Measurements from ENCODE around the gene CDKL1. TPM values are rescaled to one million over a fixed set of nuclear protein-coding genes. Genes with fewer than 3 reads are reported as not detected.

CDKL1 gene
- total RNA-seq, 2 donors from 2014 or later = 2.4 to 4.6 TPM

GRCh38 chr14:50397390-50398188 lies 908 bp upstream of the CDKL1 start:
- TF ChIP-seq CTCF (IDR thresholded peaks at IDR 0.05) = no peak
- DNase-seq (ENCODE audit: low spot score) = no peak
- Histone ChIP-seq H3K27me3 (no peaks in the 10 kb centered on the region), H3K4me3 (peak overlapping the region; percentile 63 to 66), H3K27ac (peak overlapping the region; percentile 58 to 68), H3K4me1 (peaks cover 0 to 10% of the 10 kb centered on the region in 2 donors), H3K9me3 (no peaks in the 10 kb centered on the region), H3K36me3 (no peaks in the 10 kb centered on the region)

GRCh38 chr14:50395448-50395847 lies 1.2 kb downstream of the CDKL1 start:
- no peak overlapping the region for H3K27ac ChIP-seq
- H3K36me3 ChIP-seq = no peaks in the 10 kb centered on the region
- no peak for DNase-seq (ENCODE audit: low spot score)
- H3K9me3 ChIP-seq = no peaks in the 10 kb centered on the region
- H3K4me1 ChIP-seq = peaks cover 0 to 10% of the 10 kb centered on the region in 2 donors
- no peak for TF ChIP-seq CTCF (IDR thresholded peaks at IDR 0.05)
- H3K27me3 ChIP-seq = no peaks in the 10 kb centered on the region
- H3K4me3 ChIP-seq = peak overlapping the region; percentile 63 to 66

- DNase-seq (ENCODE audit: low spot score) = no peak
- Histone ChIP-seq H3K4me1 (peaks cover 0 to 10% of the 10 kb centered on the region in 2 donors), H3K36me3 (no peaks in the 10 kb centered on the region), H3K4me3 (no peak overlapping the region), H3K27ac (no peak overlapping the region), H3K27me3 (no peaks in the 10 kb centered on the region), H3K9me3 (no peaks in the 10 kb centered on the region)
- no peak for TF ChIP-seq CTCF (IDR thresholded peaks at IDR 0.05)
Measured at GRCh38 chr14:50394713-50395112, 2.0 kb downstream of the CDKL1 start.

GRCh38 chr14:50389668-50390441 lies 6.8 kb downstream of the CDKL1 start:
- H3K4me1 ChIP-seq = no peaks in the 10 kb centered on the region
- H3K36me3 ChIP-seq = no peaks in the 10 kb centered on the region
- no peaks in the 10 kb centered on the region for H3K9me3 ChIP-seq

GRCh38 chr14:50388256-50388931 lies 8.3 kb downstream of the CDKL1 start:
- H3K27me3 ChIP-seq = no peaks in the 10 kb centered on the region

More at GRCh38 chr14:50389668-50390441, 6.8 kb downstream of the CDKL1 start:
- H3K4me3 ChIP-seq = no peak overlapping the region
- no peak for TF ChIP-seq CTCF (IDR thresholded peaks at IDR 0.05)
- H3K27me3 ChIP-seq = no peaks in the 10 kb centered on the region
- no peak overlapping the region for H3K27ac ChIP-seq
- DNase-seq (ENCODE audit: low spot score) = no peak

More at GRCh38 chr14:50388256-50388931, 8.3 kb downstream of the CDKL1 start:
- Histone ChIP-seq H3K36me3 (no peaks in the 10 kb centered on the region), H3K27ac (no peak overlapping the region), H3K4me3 (no peak overlapping the region), H3K9me3 (no peaks in the 10 kb centered on the region), H3K4me1 (no peaks in the 10 kb centered on the region)
- DNase-seq (ENCODE audit: low spot score) = no peak
- TF ChIP-seq CTCF (IDR thresholded peaks at IDR 0.05) = no peak
